T-helper 1 cell treated with Interleukin-12 subunit alpha and Interleukin-12 subunit beta and Interleukin-4 antibody, amounts not matched to agents 30 ng/mL and 1 ng/mL, for 36 hours (primary cell): ENCODE data around the gene LYL1. TPM values are rescaled to one million over a fixed set of nuclear protein-coding genes. Genes with fewer than 3 reads are reported as not detected.

Experiments used
- intact Hi-C: fragments of 100-400 bp; cut with micrococcal nuclease; formaldehyde crosslinking; loops from one replicate; pipeline ENCODE4 v1.15.1; 2024
- total RNA-seq: library from RNA; stranded (reverse); gene quantifications from 2 replicates; pipeline ENCODE4 v1.2.3, GENCODE V29; 2022

LYL1 gene
- total RNA-seq, 1 donor from 2014 or later: 4.2 TPM

- intact Hi-C loops: loop anchor here (1.0 kb wide), 4 partner anchors 32 to 96 kb away; no protein-coding TSS in a partner anchor
These were observed 41.4 kb downstream of the LYL1 start for GRCh38 chr19:13060964-13061927.

DNA sequence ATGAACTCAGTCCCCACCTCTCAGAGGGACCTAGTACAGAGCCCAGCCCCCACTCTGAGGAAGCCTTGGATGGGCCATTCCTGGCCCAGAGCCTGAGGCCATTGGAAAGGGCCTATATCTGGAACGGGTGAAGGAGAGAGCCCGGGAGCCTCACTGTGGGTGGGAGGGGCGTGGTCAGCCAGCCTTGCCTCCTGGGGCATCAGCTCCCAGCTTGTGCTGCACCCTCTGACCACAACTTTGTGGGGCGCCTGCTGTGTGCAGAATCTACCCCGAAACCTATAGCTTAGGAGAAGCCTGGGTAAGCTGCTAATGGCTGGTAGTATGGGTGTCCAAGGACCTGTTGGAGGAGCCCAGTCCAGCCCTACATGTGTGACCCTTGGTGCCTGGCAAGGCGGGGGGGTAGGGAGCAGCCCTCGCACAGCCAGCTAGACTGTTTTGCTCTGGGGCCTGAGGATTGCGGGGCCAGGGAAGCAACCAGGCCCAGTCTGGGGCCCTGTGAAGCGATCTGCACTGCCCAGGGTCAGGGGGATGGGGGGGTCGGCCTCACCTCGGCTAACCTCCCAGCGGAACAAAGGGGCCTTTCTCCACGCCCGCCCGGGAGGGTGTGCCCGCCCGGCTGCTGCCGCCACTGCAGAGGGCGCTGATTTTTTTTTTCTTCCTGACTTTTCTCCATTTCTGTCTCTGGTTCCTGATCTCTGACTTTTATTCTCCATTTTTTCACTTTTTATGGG is 42.3 kb downstream of the LYL1 start:
- intact Hi-C loops: no loop called here

DNA sequence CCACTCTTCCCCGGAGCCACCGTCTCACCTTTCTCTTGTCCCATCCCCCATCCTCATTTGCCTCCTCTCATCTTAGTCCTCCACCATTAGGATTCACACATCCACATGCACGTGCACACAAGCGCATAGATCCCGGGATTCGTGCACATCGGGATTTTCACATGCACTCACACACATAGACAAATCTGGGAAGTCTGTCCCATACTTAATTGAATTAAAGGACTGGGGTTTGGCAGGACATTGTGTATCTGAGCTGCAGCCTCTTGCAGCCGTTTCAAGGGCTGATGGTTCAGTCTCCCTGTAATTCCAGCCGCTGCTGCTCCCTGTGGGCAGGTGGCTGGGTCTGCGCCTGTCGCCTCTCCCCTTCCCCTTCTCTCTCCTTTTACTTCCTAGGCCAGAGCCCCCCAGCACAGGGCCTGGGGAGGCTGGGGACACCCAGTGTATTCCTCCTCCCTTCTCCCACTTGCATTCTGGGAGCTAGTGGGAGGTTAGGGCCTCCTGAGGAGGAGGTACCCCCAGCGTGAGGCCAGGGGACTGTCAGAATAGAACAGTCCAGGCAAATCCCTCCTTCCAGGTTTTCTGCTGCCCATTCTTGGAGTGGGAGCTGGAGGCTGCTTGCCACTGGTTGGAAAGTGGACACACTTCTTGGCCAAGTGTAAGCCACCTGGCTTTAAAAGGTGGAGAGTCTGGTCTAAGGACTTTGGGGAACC is 43.6 kb downstream of the LYL1 start:
- intact Hi-C loops: no loop called here

GRCh38 chr19:13057744-13058143 is 44.9 kb downstream of the LYL1 start:
- intact Hi-C loops: no loop called here

DNA sequence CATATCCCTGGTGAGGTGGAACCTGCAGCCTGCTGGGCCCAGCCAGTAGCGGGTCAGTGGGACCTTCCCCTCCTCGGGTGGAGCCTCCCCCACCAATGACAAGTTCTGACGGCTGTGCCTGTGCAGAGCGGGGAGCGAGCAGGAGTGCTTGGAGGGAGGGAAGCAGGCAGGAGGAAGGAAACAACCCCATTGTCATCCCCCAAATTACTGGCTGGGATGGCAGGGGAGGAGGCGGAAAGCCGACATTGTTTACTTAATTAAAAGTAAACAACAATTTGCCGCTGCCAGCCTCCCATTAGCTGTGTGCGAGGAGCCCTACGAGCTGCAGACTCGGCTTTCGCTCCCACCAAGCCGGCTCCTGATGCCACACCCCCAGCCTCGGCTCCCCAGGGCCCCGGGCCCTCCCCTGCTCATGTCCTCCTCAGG is 45.5 kb downstream of the LYL1 start:
- intact Hi-C loops: no loop called here

- intact Hi-C loops: no loop called here
These were observed 46.5 kb downstream of the LYL1 start for GRCh38 chr19:13056052-13056660.

GRCh38 chr19:13055213-13056051 is 47.2 kb downstream of the LYL1 start:
- intact Hi-C loops: no loop called here

- intact Hi-C loops: no loop called here
These were observed 47.9 kb downstream of the LYL1 start for GRCh38 chr19:13054626-13055212.

DNA sequence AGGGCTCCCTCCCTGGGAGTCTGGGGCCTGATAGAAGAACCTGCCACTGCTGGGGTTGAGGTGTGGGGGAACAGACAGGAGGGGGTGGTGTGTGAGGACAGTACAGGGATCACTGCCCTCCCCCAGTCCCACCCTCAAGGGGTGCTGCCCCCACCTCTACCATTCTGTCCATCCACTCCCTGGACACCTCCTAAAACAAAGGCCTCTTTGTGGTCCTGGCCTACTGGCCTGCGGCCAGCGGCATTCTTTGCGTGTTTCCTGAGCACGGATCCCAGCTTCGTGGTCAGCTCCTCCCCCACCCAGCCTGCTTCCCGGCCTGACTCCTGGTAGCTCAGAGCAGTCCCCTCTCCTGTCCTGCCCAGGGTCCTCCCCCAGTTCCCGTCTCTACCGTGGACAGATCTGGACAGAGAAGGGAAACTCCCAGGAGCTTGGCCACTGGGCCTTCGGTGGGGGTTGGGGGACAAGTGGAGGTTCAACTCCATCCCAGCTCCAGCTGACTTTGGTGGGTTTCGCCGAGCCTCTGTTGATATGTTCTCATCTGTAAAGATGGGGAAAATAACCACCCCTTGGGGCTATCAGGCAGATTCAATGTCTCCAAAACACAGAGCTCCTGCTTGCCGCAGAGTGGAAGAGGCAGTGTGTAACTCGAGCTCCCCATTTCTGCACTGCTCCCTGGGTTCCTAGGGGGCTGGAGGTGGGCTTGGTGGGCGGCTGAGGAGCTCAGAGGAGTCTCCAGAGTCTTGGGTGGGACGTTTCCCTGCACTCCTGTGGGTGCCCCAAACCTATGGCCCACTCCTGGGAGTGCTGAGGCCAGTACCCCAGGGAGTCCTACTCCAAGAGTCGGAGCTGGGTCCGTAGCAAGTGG is 48.7 kb downstream of the LYL1 start:
- intact Hi-C loops: no loop called here

GRCh38 chr19:13053238-13053637 is 49.4 kb downstream of the LYL1 start:
- intact Hi-C loops: no loop called here

DNA sequence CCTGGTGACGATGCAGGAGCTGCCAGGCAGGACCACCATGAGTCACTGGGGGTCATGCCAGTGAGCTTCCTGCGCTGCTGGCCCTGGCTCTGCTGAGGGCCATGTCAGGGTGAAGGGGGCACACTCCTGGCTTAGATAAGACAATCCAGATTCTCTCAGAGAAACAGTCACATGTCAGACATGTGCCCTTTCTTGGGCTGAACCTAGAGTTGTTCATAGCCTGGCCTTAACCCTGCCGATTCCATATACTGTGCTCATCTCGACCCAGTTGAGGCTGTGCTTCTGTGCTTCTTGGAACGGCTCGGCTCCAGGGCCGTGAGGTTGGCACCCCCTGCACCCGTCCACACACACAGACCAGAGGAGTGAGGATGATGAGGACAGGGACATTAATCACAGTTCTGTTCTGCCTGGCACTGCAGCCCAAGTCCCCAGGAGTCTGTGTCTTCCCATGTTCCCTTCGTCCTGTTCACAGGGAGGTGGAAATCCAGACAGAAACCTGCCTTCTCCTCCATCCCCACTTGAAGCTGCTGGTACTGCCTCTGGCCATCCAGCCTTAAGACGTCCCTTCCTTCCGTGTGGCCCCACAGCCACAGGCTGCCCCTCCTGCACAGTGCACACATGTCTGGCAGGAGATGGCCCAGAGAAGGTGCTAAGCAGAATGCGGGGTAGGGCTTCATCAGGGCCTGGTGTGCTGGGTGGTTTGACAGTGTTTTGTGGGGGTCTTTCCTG is 50.0 kb downstream of the LYL1 start:
- intact Hi-C loops: no loop called here

DNA sequence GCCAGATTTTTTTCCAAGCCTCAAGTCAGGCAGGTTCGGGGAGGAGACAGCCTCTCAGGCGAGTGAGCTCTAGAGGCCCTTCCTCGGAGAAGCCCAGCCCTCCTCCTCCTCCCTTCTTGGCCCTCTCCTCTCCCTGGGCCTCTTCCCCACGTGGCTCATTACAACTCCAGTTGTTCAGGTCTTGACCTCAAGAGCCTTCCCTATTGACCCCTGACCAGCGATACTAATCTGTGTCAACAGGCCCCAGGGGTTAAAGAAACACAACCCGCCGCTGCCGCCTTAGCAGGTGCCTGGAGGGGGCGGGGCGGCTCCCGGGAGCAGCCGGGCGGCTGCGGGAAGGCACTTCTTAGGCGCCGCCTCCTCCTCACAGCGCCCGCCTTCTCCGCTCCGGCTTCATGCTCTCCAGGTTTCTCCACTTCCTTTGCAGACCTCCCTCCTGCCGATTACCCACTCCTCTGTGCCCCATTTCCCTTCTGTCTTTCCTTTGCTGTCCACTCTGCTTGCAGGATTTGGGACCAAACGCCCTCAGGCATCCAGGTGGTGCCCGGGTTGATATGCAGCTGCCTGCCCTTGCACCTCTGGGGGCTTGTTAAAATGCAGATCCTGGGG is 51.0 kb downstream of the LYL1 start:
- intact Hi-C loops: no loop called here

GRCh38 chr19:13050274-13050673 is 52.4 kb downstream of the LYL1 start:
- intact Hi-C loops: no loop called here

Other genes with a start within 250 kb of the LYL1 start
- 29.5 and 32.6 TPM in 2 replicates for gene DNASE2, start 221.4 kb downstream of the LYL1 start, total RNA-seq
- gene KLF1, start 215.7 kb downstream of the LYL1 start, total RNA-seq: 0.22 and 0.41 TPM in 2 replicates
- gene GCDH, start 211.7 kb downstream of the LYL1 start, total RNA-seq: 48.0 and 49.5 TPM in 2 replicates
- 1.9 and 2.8 TPM in 2 replicates for gene SYCE2, start 183.6 kb downstream of the LYL1 start, total RNA-seq
- 108 and 117 TPM in 2 replicates for gene FARSA, start 169.1 kb downstream of the LYL1 start, total RNA-seq
- gene CALR, start 164.2 kb downstream of the LYL1 start, total RNA-seq: 1,347 and 1,385 TPM in 2 replicates
- gene RAD23A, start 157.0 kb downstream of the LYL1 start, total RNA-seq: 113 and 115 TPM in 2 replicates
- 16.6 and 17.9 TPM in 2 replicates for gene GADD45GIP1, start 145.6 kb downstream of the LYL1 start, total RNA-seq
- 0.10 TPM in 1 of 2 replicates, not detected in the other for gene DAND5, start 133.3 kb downstream of the LYL1 start, total RNA-seq
- gene NFIX, start 107.4 kb downstream of the LYL1 start, total RNA-seq: 0.96 and 1.1 TPM in 2 replicates
- 65.6 and 66.5 TPM in 2 replicates for gene TRMT1, start 13.9 kb upstream of the LYL1 start, total RNA-seq
- gene NACC1, start 15.4 kb upstream of the LYL1 start, total RNA-seq: 79.6 and 84.4 TPM in 2 replicates
- gene STX10, start 47.5 kb upstream of the LYL1 start, total RNA-seq: 51.3 and 52.9 TPM in 2 replicates
- gene IER2, start 47.6 kb upstream of the LYL1 start, total RNA-seq: 248 and 253 TPM in 2 replicates